Measurements from ENCODE around the gene RBM5.

DNA sequence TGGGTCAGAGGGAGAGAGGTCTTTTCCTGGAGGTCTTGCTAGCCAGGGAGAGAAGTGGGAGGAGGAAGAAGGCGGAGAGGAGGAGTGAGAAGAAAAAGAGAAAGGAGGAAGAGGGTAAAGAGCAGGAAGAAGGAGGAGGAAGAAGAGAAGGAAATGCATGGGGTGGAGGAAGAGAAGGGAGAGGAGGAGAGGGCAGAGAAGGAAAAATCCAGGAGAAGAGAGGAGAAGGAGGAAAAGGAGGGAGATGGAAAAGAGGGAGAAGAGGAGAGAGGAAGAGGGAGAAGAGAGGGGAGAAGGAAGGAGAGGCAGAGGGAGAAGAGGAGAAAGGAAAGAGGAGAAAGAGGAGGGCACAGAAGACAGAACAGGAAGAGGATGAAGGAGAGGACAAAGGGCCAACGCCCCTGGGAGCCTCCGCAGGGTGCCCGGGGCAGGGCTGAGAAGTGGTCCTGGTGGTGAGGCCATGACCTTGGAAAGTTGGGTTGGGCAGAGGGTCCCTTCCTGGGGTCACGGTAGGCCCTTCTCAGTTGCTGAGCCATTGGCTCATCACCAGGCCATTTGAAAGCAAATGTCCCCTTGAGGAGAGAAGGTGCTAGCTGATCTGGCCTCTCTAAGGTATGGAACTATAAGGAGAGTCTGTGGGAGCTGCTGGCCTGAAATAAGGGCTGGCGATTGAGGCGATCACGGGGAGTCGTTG is 65.2 kb downstream of the RBM5 start:
- TF ChIP-seq EZH2phosphoT487 (IDR thresholded peaks at IDR 0.05; ENCODE audit: borderline replicate concordance, low read length): no peak
- TF ChIP-seq, protein P1, sequence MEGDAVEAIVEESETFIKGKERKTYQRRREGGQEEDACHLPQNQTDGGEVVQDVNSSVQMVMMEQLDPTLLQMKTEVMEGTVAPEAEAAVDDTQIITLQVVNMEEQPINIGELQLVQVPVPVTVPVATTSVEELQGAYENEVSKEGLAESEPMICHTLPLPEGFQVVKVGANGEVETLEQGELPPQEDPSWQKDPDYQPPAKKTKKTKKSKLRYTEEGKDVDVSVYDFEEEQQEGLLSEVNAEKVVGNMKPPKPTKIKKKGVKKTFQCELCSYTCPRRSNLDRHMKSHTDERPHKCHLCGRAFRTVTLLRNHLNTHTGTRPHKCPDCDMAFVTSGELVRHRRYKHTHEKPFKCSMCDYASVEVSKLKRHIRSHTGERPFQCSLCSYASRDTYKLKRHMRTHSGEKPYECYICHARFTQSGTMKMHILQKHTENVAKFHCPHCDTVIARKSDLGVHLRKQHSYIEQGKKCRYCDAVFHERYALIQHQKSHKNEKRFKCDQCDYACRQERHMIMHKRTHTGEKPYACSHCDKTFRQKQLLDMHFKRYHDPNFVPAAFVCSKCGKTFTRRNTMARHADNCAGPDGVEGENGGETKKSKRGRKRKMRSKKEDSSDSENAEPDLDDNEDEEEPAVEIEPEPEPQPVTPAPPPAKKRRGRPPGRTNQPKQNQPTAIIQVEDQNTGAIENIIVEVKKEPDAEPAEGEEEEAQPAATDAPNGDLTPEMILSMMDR (conservative IDR thresholded peaks at IDR 0.05; ENCODE audit: low read depth, low read length): no peak

Measured in PC-3 (cell line).